ENCODE results near the gene OTOA. TPM values are rescaled to one million over a fixed set of nuclear protein-coding genes. Genes with fewer than 3 reads are reported as not detected.
"Not testable (repeated sequence)": the region's sequence is repeated elsewhere in the genome, so short reads cannot be mapped to it uniquely, and the experiment has no call there.

OTOA gene
- total and polyA plus RNA-seq, 2 of the 8 experiments (the other 6 are each of a cell fraction or from before 2014, with no cell fraction given): 0.06 to 0.32 TPM

DNA sequence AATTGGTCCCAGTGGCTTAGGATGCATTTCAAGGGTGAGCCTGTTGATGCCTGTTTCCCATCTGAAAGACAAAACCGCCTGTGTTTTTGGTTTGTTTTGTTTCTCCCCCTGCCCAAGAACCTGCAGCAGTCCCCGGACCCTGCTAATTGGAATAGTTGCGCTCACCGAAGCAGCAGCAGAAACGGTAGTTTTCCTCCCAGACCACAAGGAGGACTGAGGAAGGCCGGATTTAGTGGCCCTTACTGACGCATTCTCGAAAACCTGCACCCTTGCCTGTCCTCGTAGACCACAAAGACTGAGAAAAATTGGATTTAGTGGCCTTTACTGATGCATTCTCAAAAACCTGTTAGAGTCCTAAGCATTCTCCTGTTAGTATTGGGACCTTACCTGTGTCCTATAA is 28.1 kb upstream of the OTOA start:
- H2BK120ac ChIP-seq (replicated peaks; ENCODE audit: low read depth, low read length); FAIRE-seq; H2AK5ac ChIP-seq (ENCODE audit: low read depth, low read length); H3K36me3 ChIP-seq (ENCODE audit: control insufficient read depth in 2 of 4, insufficient read depth in 4 of 4, low read length in 3 of 4); H4K91ac ChIP-seq (replicated peaks; ENCODE audit: insufficient read length, low read length); H3K9ac ChIP-seq (replicated peaks in 1 of 4; ENCODE audit: extremely low read depth in 1 of 4, low read depth in 3 of 4, low read length in 3 of 4); H3K56ac ChIP-seq (replicated peaks; ENCODE audit: insufficient read length, low read depth, low read length); H3K9me3 ChIP-seq (ENCODE audit: insufficient read depth in 2 of 2, low read depth in 1 of 2, low read length in 1 of 2); H3K27me3 ChIP-seq (replicated peaks in 1 of 4; ENCODE audit: control insufficient read depth in 3 of 4, extremely low read depth in 1 of 4, insufficient read depth in 3 of 4, low read length in 3 of 4); H3K4me1 ChIP-seq (replicated peaks in 1 of 4; ENCODE audit: control insufficient read depth in 3 of 4, insufficient read depth in 4 of 4, low read length in 3 of 4); H3K18ac ChIP-seq (ENCODE audit: extremely low read depth, low read length); H4K5ac ChIP-seq (ENCODE audit: insufficient read length, low read depth, low read length); H3K14ac ChIP-seq (ENCODE audit: insufficient read length); H3K23me2 ChIP-seq (ENCODE audit: low read depth, low read length); H2BK5ac ChIP-seq (ENCODE audit: low read depth, low read length); H3K4me3 ChIP-seq (ENCODE audit: extremely low read depth in 1 of 4, insufficient read depth in 2 of 4, low read depth in 3 of 4, low read length in 4 of 4); H2BK15ac ChIP-seq (ENCODE audit: low read length); H2AFZ ChIP-seq (ENCODE audit: low read length); POLR2A ChIA-PET (ENCODE audit: partially characterized antibody); DNase-seq (ENCODE audit: low read depth in 1 of 2, low spot score in 2 of 2); H3K4ac ChIP-seq (replicated peaks; ENCODE audit: insufficient read length, low read depth, low read length); H3K23ac ChIP-seq (ENCODE audit: insufficient read length); H4K20me1 ChIP-seq (replicated peaks in 1 of 2; ENCODE audit: control insufficient read depth in 1 of 2, insufficient read depth in 2 of 2, low read length in 2 of 2); H3K27ac ChIP-seq (ENCODE audit: low read depth, low read length); H3K79me1 ChIP-seq (ENCODE audit: low read depth, low read length); H3K79me2 ChIP-seq (ENCODE audit: control insufficient read depth in 1 of 2, insufficient read depth in 2 of 2, low read length in 2 of 2); H2BK20ac ChIP-seq (ENCODE audit: low read length); H4K8ac ChIP-seq (ENCODE audit: extremely low read depth, insufficient read depth, low read length); H3K4me2 ChIP-seq (ENCODE audit: insufficient read depth in 1 of 2, low read depth in 2 of 2, low read length in 2 of 2); H2BK12ac ChIP-seq (ENCODE audit: low read depth, low read length): not testable (repeated sequence)
- CTCF ChIA-PET (ENCODE audit: partially characterized antibody): interaction anchor here (0.8 to 1.3 kb wide), 5 partner anchors 10 to 63 kb away, joined by 3 read pairs; no protein-coding TSS in a partner anchor
- TF ChIP-seq, protein P1, sequence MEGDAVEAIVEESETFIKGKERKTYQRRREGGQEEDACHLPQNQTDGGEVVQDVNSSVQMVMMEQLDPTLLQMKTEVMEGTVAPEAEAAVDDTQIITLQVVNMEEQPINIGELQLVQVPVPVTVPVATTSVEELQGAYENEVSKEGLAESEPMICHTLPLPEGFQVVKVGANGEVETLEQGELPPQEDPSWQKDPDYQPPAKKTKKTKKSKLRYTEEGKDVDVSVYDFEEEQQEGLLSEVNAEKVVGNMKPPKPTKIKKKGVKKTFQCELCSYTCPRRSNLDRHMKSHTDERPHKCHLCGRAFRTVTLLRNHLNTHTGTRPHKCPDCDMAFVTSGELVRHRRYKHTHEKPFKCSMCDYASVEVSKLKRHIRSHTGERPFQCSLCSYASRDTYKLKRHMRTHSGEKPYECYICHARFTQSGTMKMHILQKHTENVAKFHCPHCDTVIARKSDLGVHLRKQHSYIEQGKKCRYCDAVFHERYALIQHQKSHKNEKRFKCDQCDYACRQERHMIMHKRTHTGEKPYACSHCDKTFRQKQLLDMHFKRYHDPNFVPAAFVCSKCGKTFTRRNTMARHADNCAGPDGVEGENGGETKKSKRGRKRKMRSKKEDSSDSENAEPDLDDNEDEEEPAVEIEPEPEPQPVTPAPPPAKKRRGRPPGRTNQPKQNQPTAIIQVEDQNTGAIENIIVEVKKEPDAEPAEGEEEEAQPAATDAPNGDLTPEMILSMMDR (IDR thresholded peaks at IDR 0.05; ENCODE audit: control extremely low read depth in 1 of 3, insufficient read depth in 1 of 3, low read depth in 1 of 3, low read length in 3 of 3): peak in 2 of 3 experiments; percentile 14 to 16; a peak in 2 of 4 replicates
- 77% methylated on average over 9 of the region's 9 CpGs; no CpG with 5 or more reads in 1 of the 2 experiments for WGBS, 2 experiments (ENCODE audit: extremely low coverage in 1 of 2, insufficient coverage in 1 of 2, insufficient read length in 1 of 2, insufficient replicate concordance in 2 of 2, low coverage in 1 of 2, low lambda C conversion rate in 2 of 2, missing lambda C conversion rate in 1 of 2)

Measured in H1 (cell line).